KBM-7 (cell line): ENCODE measurements around the gene SGCE.

Source experiments
- DNase-seq: peaks from one replicate; pipeline ENCODE4 v3.0.0-alpha.2; 2015
- in situ Hi-C: fragments of 300-500 bp; cut with MboI; formaldehyde crosslinking; loops from 2 replicates; pipeline ENCODE4 v1.14.3; 2020; ENCODE audit warnings: low sequenced_read_pairs, low pct_unique_long_range_greater_than_20kb, mixed read lengths

SGCE gene

DNA sequence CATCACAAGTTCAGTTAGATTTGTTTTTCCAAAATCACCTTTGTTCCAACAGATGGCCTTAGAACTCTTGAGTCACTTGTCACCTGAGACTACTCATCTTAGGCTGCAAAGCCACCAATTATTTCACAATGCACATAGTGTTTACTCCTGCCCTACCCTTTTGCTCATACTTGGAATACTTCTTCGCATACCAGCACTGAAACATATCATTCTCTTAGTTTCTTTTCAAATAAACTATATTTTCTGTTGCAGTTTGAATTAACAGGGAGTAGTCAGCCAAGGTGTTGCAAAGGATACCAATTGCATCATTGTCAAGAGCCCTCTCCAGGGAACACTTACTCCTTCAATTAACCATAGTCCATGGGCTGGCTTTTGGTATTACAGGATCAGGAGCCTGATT lies 75.3 kb downstream of the SGCE start:
- DNase-seq: no peak
- in situ Hi-C loops: no loop called here

DNA sequence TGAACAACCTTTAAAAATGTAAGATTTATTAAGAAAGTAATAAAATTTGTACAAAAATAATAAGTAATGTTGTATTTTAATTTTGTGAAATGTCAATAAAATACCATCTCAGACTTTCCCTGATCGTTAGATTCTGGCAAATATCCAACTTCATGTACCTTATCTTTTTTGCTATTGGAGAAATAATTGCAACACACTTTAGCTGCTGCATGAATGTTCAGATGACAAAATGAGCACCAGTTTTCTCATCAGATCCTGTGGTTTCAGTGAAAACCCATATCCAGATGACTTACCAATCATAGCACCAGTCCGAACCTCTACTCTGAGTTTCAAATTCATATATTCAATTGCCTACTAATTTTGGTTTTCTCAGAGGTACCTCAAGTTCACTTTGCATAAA lies 76.5 kb downstream of the SGCE start:
- DNase-seq: no peak
- in situ Hi-C loops: no loop called here

DNA sequence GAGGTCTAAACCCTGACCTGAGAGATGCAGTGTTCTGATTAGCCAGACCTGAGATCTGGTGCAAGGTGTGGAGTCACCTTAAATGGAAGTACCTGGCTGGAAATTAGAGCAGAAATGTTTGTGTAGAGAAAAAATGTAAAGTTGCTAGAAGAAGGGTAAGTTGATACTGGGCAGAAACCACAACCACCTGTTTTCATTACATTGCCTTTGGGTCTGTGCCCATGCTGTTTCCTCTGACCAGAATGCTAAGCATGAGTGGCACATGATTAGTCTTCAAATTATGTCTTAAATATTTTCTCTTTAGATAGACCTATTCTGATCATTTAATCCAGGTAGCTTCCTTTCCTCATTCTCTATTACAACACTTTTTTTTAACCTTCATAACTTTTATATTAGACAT lies 77.3 kb downstream of the SGCE start:
- DNase-seq: no peak
- in situ Hi-C loops: no loop called here

DNA sequence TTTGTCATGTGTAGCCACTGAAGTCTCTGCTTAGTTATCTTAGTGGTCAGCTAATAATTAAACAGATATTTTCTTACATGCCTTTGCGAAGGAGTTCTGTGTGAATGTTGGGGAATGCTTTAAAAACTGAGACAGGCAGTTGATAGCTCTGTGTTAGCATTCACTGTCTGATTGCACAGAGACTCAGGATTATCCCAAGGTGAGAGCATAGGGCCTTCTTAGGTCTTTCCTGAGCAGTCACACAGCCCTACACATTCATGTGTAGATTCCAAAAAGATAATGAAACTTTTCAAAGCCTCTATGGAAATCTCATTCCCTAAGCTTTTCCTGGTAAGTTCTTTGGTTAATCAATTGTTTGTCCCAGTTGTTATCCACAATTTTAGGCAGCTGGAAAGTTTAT lies 78.6 kb downstream of the SGCE start:
- DNase-seq: no peak
- in situ Hi-C loops: no loop called here

DNA sequence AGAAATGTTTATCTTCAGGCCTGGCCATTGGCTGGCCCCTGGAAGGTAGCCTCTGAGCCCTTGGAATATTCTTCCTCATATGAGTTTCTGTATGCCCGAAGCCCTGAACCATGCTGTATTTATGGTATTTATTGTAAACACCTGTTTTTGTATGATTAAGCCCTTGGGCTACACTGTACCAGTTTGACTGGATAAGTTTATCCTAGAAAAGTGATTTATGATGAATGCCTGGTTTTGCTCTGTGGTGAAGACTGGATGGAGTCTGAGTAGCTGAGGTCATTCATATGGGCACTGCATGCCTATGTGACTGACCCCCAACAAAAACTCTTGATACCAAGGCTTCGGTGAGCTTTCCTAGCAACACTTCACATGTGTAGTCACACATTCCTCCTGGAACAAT lies 79.6 kb downstream of the SGCE start:
- no peak for DNase-seq
- in situ Hi-C loops: no loop called here

DNA sequence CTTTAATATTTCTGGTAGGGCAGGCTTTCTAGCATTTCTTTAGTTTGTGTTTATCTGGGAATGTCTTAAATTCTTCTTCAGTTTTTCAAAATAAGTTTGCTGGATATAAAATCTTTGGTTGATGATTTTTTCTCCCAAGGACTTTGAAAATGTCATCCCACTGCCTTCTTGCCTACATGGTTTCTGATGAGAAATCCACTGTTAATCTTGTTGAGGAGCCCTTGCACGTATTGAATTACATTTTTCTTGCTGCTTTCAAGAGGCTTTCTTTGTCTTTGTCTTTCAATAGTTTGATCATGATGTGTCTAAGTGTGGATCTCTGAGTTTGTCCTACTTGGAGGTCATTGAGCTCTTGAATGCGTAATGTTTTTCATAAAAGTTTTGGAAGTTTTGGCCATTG lies 80.3 kb downstream of the SGCE start:
- DNase-seq: no peak
- in situ Hi-C loops: no loop called here

DNA sequence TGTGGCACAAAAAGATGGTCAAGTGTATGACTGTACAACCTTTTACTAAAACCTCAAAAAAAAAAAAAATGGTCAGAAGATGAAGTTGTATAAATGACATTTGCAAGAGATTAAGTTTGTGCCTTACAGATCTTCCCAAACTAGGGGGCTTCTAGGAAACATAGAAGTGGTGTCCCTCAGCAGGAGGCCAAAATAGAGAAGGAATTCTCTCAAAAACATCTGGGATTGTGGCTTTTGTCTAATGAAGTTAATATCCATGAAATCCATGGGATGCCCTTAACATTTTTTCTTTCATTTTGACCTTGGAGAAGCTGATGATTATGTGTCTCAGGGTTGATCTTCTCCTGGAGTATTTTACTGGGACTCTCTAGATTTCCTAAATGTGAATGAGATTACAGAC lies 84.1 kb downstream of the SGCE start:
- in situ Hi-C loops: no loop called here
- DNase-seq: no peak

DNA sequence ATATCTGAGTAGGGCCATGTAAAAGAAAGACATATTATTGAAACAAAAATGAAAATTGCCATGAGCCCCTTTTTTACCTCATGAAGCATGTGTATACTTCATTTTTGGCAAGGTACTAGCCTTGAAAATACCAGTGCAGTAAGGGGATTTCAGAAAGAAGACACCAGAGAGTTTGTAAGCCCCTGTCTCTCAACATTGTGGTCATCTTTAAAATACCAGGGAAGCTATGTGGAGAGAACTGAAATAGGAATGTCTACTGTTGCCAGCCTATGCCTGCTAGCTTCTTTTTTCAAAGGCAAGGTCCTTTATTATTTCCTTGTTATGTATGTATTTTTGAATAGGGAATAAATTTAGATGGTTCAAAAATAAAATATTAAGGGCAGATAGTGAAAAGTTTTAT lies 88.5 kb downstream of the SGCE start:
- in situ Hi-C loops: no loop called here
- no peak for DNase-seq

DNA sequence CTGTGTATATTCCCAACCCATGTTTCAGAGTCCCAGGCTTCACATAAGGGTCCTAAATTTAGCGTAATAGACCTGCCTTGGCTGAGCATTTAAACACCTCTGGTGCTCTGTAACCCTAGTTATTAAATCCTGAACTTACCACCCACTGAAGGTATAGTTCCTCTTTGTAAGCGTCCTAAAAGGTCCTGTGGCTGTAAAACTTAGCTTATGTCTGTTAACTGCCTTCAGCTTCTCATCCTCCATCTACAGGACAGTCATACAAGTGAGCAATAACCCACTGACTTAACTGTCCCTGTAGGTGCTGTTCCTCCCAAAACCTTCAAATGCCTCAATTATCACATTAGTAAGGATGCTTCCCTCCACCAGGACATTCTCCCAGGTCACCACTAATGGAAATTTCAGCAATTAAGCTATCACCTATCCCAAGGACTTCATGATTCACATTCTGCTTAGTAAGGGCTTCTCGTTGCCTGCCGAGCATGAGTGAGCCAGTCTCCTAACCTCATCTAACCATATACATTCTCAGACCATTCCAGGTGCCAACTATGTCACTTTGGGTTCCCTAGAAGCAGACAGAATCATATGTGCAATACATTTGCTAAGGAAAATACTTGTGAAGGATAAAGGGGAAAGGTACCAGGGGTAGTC lies 90.6 kb downstream of the SGCE start:
- DNase-seq: no peak
- in situ Hi-C loops: no loop called here

DNA sequence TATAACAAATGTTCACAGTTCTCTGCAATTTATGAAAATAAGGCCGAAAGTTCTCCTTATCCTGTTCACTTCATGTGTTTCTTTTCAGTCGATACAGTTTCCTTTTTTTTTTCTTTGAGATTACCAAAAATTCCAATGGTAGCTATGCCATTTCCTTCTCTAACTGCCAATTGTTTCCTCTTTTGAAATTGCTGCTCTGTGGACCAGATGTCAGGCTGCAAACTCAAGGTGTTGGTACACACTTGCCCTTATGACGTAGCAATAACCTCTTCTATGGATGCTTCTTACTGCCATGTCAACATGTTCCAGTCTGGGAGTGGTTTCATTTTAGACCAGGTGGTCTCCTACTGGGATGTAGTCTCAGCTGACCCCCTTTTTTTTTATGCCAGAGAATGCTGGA lies 93.4 kb downstream of the SGCE start:
- peak; percentile 11 for DNase-seq
- in situ Hi-C loops: no loop called here

DNA sequence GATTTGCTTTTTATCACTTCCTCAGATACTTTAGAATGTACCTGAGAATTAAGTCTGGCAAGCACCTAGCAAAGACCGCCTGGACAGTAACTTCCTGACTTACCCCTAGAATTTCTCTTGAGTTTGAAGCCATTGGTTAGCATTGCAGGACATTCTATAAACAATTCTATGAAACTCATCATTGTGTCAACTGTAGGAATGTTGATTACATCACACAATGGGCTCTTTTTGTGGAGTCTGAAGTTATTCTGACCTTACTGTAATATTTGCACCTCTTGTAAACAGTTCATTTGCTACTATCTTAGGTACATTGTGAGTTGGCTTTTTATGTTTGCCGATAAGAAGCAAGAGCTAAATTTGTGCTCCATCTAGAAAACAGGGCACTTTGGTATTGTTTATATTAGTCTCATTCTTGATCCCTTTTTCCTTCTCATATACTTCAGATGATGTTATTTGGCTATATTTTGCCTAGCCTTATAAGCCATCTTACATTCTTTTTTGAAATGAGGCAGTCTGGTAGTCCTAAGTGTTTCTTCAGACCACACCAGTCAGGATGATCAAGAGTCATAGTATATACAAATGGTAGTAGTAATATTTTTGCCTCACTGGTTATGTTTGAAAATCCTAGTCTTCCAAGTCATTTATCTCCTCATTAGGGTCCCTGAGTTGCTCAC lies 94.0 kb downstream of the SGCE start:
- in situ Hi-C loops: no loop called here
- no peak for DNase-seq

DNA sequence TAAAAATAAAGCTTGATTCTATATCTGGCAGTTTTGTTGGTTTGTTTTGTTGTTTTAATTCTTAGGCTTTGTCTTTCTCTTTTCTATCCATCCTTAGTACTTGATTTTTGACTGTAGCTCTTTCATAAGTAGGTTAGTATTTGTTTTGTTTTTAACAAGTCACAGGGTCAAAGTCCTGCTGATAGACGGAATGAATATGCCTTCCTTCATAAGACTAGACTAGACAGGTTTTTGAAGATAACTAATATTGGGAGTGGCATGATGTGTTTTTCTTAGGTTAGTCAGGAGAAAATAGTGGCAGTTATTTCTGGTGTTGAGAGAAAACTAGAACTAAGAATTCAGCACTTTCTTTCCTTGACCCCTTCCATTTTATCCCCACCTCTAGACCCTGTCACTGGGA lies 96.0 kb downstream of the SGCE start:
- in situ Hi-C loops: no loop called here

DNA sequence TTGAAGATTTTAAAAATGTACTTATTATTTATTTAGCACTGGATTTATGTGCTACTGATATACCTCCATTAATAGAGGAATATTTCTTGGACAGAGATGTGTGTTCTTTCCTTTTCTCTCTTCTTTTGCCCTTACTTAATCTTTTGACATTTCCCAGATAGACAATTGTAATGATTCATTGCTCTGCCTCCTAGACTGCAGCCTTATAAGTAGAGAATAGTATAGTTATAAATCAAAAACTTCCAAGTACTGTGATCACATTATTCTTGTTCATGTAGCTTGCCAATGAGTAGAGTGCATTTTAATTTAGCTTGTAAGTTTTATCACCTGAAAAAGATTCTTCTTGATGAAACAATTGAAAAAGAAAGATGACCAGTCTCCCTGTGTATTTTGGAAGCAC lies 98.7 kb downstream of the SGCE start:
- no peak for DNase-seq
- in situ Hi-C loops: no loop called here

More for the DNA sequence above, 96.0 kb downstream of the SGCE start:
- DNase-seq: no peak

DNA sequence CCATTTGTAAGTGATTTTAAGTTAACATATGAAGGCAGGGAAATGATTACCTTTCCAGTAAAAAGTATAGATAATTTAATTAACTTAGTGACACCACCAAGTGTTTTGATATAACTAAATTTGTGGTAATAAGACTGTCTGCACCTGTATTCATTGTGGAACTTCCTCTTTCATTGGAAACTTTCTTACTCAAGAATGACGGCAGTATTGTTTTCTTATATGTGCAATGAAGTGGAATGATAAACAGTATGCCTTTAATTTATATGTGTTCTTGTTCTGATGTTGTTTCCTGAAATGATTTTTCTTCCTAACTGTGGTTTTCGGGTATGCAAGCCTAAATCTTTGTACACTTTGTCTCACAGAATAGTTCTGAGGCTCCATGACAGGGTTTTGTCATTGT lies 99.9 kb downstream of the SGCE start:
- in situ Hi-C loops: no loop called here
- DNase-seq: no peak

DNA sequence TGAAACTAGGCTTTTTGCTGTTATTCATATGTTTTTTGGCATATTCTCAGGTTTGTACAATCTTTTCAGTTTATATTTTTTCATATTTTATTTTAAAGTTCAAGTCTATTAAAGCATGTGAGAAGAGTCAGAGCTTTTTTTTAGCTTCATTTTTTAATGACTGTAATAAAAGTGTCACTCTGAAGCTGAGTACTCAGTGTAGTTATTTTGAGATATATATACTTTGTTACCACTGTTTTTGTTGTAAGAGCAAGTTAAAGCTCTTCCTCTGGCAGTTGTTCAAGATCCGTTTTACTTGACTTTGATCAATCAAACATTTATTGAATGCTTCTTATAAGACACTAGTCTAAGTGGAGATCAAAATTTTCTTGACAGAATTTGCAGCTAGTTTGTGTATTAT lies 108.8 kb downstream of the SGCE start:
- in situ Hi-C loops: no loop called here
- DNase-seq: no peak

DNA sequence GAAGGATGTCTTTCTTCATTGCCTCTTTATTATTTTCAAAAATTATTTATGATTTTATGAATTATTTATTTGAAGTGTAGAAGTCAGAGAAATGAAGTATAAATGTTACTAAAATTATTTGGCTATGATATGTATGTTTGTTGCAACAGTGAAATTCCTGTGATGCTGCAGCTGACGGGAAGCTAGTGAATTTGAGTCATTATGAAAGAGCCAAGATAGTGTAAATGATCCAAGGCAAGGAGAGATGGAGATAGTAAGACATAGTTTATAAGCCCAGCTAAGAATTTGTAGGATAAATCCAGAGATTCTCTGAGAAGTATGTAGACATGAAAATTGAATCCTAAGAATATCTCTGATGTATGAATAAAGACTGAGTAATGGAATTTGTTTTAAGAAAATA lies 115.5 kb downstream of the SGCE start:
- no peak for DNase-seq
- in situ Hi-C loops: no loop called here
